Measurements from ENCODE around the gene EIF3D. TPM values are rescaled to one million over a fixed set of nuclear protein-coding genes. Genes with fewer than 3 reads are reported as not detected.

The EIF3D gene
- total RNA-seq, 1 experiment from 2014 or later, result 237 TPM

GRCh38 chr22:36506637-36507517, 22.1 kb downstream of the EIF3D start, which contains the start of gene FOXRED2 (continued):
- TF ChIP-seq JUN (CRISPR knock-in tag; IDR thresholded peaks at IDR 0.05) (peak; percentile 98), MYBL2 (CRISPR knock-in tag; IDR thresholded peaks at IDR 0.05) (peak; percentile 97), ESRRA (CRISPR knock-in tag; IDR thresholded peaks at IDR 0.05; ENCODE audit: borderline replicate concordance) (peak; percentile 98), ZNF396 (CRISPR knock-in tag; IDR thresholded peaks at IDR 0.05; ENCODE audit: borderline replicate concordance) (no peak), NFYB (CRISPR knock-in tag; conservative IDR thresholded peaks at IDR 0.05; ENCODE audit: low read depth) (peak; percentile 93), ATF3 (CRISPR knock-in tag; conservative IDR thresholded peaks at IDR 0.05) (peak; percentile 59; the same call in 1 of the 2 replicates), ZMAT4 (CRISPR knock-in tag; IDR thresholded peaks at IDR 0.05) (no peak), TEAD4 (CRISPR knock-in tag; IDR thresholded peaks at IDR 0.05) (peak; percentile 62; the same call in 1 of the 2 replicates), FOXK1 (CRISPR knock-in tag; IDR thresholded peaks at IDR 0.05) (peak; percentile 98), STAT6 (CRISPR knock-in tag; conservative IDR thresholded peaks at IDR 0.05; ENCODE audit: low read depth) (peak; percentile 87; the same call in 1 of the 2 replicates), OVOL2 (CRISPR knock-in tag; IDR thresholded peaks at IDR 0.05; ENCODE audit: borderline replicate concordance) (no peak), CTCF (IDR thresholded peaks at IDR 0.05) (no peak), USF2 (CRISPR knock-in tag; IDR thresholded peaks at IDR 0.05) (peak; percentile 99), RELA (CRISPR knock-in tag; IDR thresholded peaks at IDR 0.05; ENCODE audit: borderline replicate concordance) (peak; percentile 98), NR1H2 (CRISPR knock-in tag; IDR thresholded peaks at IDR 0.05) (peak; percentile 41; the same call in 1 of the 2 replicates), FOXP4 (CRISPR knock-in tag; IDR thresholded peaks at IDR 0.05) (peak; percentile 100), CDX4 (CRISPR knock-in tag; IDR thresholded peaks at IDR 0.05; ENCODE audit: borderline replicate concordance) (no peak), AR (CRISPR knock-in tag; IDR thresholded peaks at IDR 0.05) (no peak), ZNF219 (CRISPR knock-in tag; IDR thresholded peaks at IDR 0.05; ENCODE audit: borderline replicate concordance) (peak; percentile 94), ELF4 (CRISPR knock-in tag; IDR thresholded peaks at IDR 0.05; ENCODE audit: low read depth) (peak; percentile 97; the same call in 1 of the 2 replicates), FOXP1 (CRISPR knock-in tag; IDR thresholded peaks at IDR 0.05; ENCODE audit: borderline replicate concordance) (peak; percentile 99), SMAD3 (CRISPR knock-in tag; IDR thresholded peaks at IDR 0.05; ENCODE audit: borderline replicate concordance) (peak; percentile 74; the same call in 1 of the 2 replicates), ZNF423 (CRISPR knock-in tag; IDR thresholded peaks at IDR 0.05) (no peak; the same call in 1 of the 2 replicates), ZNF232 (CRISPR knock-in tag; IDR thresholded peaks at IDR 0.05) (peak; percentile 97), CBFB (CRISPR knock-in tag; IDR thresholded peaks at IDR 0.05; ENCODE audit: low read depth) (peak; percentile 83; the same call in 1 of the 2 replicates)

Data from WTC11 (cell line).